22Rv1 (cell line): ENCODE results near the gene CFAP61.
"Not testable (repeated sequence)": the region's sequence is repeated elsewhere in the genome, so short reads cannot be mapped to it uniquely, and the experiment has no call there.

Source experiments
- H3K27ac ChIP-seq: fragments of 450-650 bp; 2 replicates; pipeline ENCODE4 v1.5.1; 2017
- CTCF ChIP-seq: fragments of 450-650 bp; IDR thresholded peaks from 2 replicates; pipeline ENCODE4 v1.5.1; 2017; ENCODE audit warnings: mild to moderate bottlenecking
- ZFX ChIP-seq: fragments of 450-650 bp; IDR thresholded peaks from 2 replicates; pipeline ENCODE4 v1.6.1; 2017; ENCODE audit warnings: antibody characterized with exemption, borderline replicate concordance

The CFAP61 gene

GRCh38 chr20:20343932-20344331, 291.6 kb downstream of the CFAP61 start:
- no peak overlapping the region for H3K27ac ChIP-seq

GRCh38 chr20:20344476-20344875, 292.1 kb downstream of the CFAP61 start:
- no peak overlapping the region for H3K27ac ChIP-seq
- TF ChIP-seq CTCF (no peak), ZFX (no peak)

More at GRCh38 chr20:20343932-20344331, 291.6 kb downstream of the CFAP61 start:
- no peak for TF ChIP-seq ZFX
- TF ChIP-seq CTCF, result no peak

GRCh38 chr20:20353576-20353975, 301.2 kb downstream of the CFAP61 start:
- H3K27ac ChIP-seq, result no peak overlapping the region
- TF ChIP-seq CTCF (no peak), ZFX (no peak)

GRCh38 chr20:20355503-20355902, 303.2 kb downstream of the CFAP61 start:
- not testable (repeated sequence) for H3K27ac ChIP-seq

- TF ChIP-seq ZFX (no peak), CTCF (no peak)
- no peak overlapping the region for H3K27ac ChIP-seq
These were observed 306.5 kb downstream of the CFAP61 start for GRCh38 chr20:20358801-20359200.

- no peak overlapping the region for H3K27ac ChIP-seq
- no peak for TF ChIP-seq CTCF
- TF ChIP-seq ZFX, result no peak
These were observed 307.3 kb downstream of the CFAP61 start for GRCh38 chr20:20359628-20360027.

GRCh38 chr20:20360464-20360863, 308.1 kb downstream of the CFAP61 start:
- TF ChIP-seq ZFX, result no peak
- TF ChIP-seq CTCF, result peak; percentile 90
- H3K27ac ChIP-seq, result no peak overlapping the region

GRCh38 chr20:20362774-20363433, 310.6 kb downstream of the CFAP61 start:
- H3K27ac ChIP-seq, result no peak overlapping the region
- no peak for TF ChIP-seq CTCF
- TF ChIP-seq ZFX, result no peak
